ENCODE data around the gene CDKN2B-AS1. TPM values are rescaled to one million over a fixed set of nuclear protein-coding genes. Genes with fewer than 3 reads are reported as not detected.
A peak's percentile ranks its signal among the peaks of the same experiment; 100 is the strongest.

CDKN2B-AS1 gene
- total and polyA plus RNA-seq, 2 of the 13 experiments (the other 11 are each of a cell fraction or from before 2014, with no cell fraction given), result 0.64 to 2.3 TPM

DNA sequence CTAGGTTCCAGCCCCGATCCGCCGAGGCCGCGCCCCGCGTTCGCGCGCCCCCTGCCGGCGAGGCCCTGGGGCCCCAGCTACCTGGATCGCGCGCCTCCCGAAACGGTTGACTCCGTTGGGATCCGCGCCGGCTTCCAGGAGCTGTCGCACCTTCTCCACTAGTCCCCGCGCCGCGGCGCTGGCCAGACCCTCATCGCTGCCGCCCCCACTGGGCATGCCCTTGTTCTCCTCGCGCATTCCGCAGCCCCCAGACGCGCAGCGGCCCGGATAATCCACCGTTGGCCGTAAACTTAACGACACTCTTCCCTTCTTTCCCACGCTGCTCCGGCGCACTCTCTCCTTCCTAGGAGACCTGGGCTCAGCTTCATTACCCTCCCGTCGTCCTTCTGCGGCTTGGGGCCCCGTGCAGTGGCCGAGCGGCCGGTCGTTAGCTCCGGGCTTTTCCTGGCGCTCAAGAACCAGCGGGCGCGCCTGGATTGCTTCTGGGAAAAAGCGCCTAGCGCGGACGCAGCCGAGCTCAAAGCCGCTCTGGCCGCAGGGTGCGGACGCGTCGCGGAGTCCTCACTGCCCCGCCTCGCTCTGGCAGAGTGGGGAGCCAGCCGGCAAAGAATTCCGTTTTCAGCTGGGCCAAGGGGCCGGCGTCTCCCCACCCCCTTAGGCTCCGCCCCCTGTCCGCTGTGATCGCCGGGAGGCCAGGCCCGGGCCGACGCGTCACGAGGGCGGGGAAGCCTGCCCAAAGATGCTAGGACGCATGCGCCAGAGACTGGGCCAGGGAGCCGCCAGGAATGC, 14.3 kb downstream of the CDKN2B-AS1 start, which contains the start of gene CDKN2B:
Gene CDKN2B, minus strand, starts transcription at position 589 of the 789 bp plus-strand sequence. Its CDS starts 352 bp downstream, at position 237.
- BruUV-seq (replicated peaks), result TSS peak; percentile 76
- WGBS (ENCODE audit: low lambda C conversion rate), result 0% methylated on average over 27 of the region's 86 CpGs
- Histone ChIP-seq H3K36me3 (replicated peaks in 1 of 2; ENCODE audit: control insufficient read depth in 1 of 2, insufficient read depth in 2 of 2, low read length in 2 of 2) (no peaks in the 10 kb centered on the region), H3K4me1 (ENCODE audit: insufficient read depth, low read length) (peaks cover 12% of the 10 kb centered on the region), H3K4me2 (ENCODE audit: low read depth, low read length) (peak within 1 kb of the TSS; percentile 100), H2AFZ (ENCODE audit: low read length) (peak within 1 kb of the TSS; percentile 76), H3K4me3 (replicated peaks in 1 of 3; ENCODE audit: insufficient read depth in 1 of 3, low read depth in 2 of 3, low read length in 3 of 3) (peak within 1 kb of the TSS; percentile 72 to 89 (median 76)), H4K20me1 (ENCODE audit: insufficient read depth, low read length) (no peaks in the 10 kb centered on the region), H3K27ac (ENCODE audit: extremely low read length, insufficient read depth, low read length) (no peak within 1 kb of the TSS), H3K9ac (ENCODE audit: insufficient read depth, low read depth, low read length) (peak within 1 kb of the TSS; percentile 62; the same call in 1 of the 2 replicates), H3K27me3 (ENCODE audit: control insufficient read depth in 1 of 2, insufficient read depth in 2 of 2, low read length in 2 of 2) (no peaks in the 10 kb centered on the region), H3K9me3 (ENCODE audit: low read length) (no peaks in the 10 kb centered on the region), H3K79me2 (ENCODE audit: insufficient read depth, low read length) (no peaks in the 10 kb centered on the region)
- FAIRE-seq, result peak; percentile 57
- intact Hi-C loops (cut with micrococcal nuclease; ENCODE audit: unreplicated experiment) (loop anchor here (1.0 to 10.0 kb wide), 3 partner anchors 195 to 674 kb away; partner anchors contain the start of gene KLHL9), in situ Hi-C loops (cut with HindIII; ENCODE audit: extremely low pct_ligation_motif_present, low pct_unique_long_range_greater_than_20kb) (loop anchor here (5.0 kb wide), 1 partner anchor 192 kb away; no protein-coding TSS in a partner anchor)
- peak; percentile 96 for ATAC-seq
- DNase-seq (ENCODE audit: low spot score), result peak; percentile 85
- CTCF ChIA-PET (ENCODE audit: low intra/inter-chr PET ratio, low total read pairs), result interaction anchor here (3.7 kb wide), 1 partner anchor 195 kb away, joined by 70 read pairs; no protein-coding TSS in a partner anchor
- POLR2A ChIA-PET, result interaction anchor here (0.7 to 1.9 kb wide), 17 partner anchors 10 to 229 kb away, joined by 3 to 7 read pairs (median 4); partner anchors contain the start of genes CDKN2A and CDKN2B-AS1
- TF ChIP-seq, protein P1, sequence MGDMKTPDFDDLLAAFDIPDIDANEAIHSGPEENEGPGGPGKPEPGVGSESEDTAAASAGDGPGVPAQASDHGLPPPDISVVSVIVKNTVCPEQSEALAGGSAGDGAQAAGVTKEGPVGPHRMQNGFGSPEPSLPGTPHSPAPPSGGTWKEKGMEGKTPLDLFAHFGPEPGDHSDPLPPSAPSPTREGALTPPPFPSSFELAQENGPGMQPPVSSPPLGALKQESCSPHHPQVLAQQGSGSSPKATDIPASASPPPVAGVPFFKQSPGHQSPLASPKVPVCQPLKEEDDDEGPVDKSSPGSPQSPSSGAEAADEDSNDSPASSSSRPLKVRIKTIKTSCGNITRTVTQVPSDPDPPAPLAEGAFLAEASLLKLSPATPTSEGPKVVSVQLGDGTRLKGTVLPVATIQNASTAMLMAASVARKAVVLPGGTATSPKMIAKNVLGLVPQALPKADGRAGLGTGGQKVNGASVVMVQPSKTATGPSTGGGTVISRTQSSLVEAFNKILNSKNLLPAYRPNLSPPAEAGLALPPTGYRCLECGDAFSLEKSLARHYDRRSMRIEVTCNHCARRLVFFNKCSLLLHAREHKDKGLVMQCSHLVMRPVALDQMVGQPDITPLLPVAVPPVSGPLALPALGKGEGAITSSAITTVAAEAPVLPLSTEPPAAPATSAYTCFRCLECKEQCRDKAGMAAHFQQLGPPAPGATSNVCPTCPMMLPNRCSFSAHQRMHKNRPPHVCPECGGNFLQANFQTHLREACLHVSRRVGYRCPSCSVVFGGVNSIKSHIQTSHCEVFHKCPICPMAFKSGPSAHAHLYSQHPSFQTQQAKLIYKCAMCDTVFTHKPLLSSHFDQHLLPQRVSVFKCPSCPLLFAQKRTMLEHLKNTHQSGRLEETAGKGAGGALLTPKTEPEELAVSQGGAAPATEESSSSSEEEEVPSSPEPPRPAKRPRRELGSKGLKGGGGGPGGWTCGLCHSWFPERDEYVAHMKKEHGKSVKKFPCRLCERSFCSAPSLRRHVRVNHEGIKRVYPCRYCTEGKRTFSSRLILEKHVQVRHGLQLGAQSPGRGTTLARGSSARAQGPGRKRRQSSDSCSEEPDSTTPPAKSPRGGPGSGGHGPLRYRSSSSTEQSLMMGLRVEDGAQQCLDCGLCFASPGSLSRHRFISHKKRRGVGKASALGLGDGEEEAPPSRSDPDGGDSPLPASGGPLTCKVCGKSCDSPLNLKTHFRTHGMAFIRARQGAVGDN (CRISPR knock-in tag; IDR thresholded peaks at IDR 0.05), result peak; percentile 87
- TF ChIP-seq ZNF501 (CRISPR knock-in tag; IDR thresholded peaks at IDR 0.05), result peak; percentile 89
- peak; percentile 49; the same call in 1 of the 2 replicates for TF ChIP-seq EED (CRISPR knock-in tag; IDR thresholded peaks at IDR 0.05)
- TF ChIP-seq ZNF143 (CRISPR knock-in tag; IDR thresholded peaks at IDR 0.05), result peak; percentile 52; the same call in 1 of the 2 replicates
- TF ChIP-seq TRAFD1 (CRISPR knock-in tag; IDR thresholded peaks at IDR 0.05; ENCODE audit: borderline replicate concordance), result no peak
- TF ChIP-seq, protein P2, sequence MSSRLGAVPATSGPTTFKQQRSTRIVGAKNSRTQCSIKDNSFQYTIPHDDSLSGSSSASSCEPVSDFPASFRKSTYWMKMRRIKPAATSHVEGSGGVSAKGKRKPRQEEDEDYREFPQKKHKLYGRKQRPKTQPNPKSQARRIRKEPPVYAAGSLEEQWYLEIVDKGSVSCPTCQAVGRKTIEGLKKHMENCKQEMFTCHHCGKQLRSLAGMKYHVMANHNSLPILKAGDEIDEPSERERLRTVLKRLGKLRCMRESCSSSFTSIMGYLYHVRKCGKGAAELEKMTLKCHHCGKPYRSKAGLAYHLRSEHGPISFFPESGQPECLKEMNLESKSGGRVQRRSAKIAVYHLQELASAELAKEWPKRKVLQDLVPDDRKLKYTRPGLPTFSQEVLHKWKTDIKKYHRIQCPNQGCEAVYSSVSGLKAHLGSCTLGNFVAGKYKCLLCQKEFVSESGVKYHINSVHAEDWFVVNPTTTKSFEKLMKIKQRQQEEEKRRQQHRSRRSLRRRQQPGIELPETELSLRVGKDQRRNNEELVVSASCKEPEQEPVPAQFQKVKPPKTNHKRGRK (CRISPR knock-in tag; IDR thresholded peaks at IDR 0.05), result no peak
- TF ChIP-seq MEIS2 (CRISPR knock-in tag; IDR thresholded peaks at IDR 0.05), result no peak
- TF ChIP-seq ZNF747 (CRISPR knock-in tag; IDR thresholded peaks at IDR 0.05; ENCODE audit: borderline replicate concordance), result no peak
- TF ChIP-seq, protein P3, sequence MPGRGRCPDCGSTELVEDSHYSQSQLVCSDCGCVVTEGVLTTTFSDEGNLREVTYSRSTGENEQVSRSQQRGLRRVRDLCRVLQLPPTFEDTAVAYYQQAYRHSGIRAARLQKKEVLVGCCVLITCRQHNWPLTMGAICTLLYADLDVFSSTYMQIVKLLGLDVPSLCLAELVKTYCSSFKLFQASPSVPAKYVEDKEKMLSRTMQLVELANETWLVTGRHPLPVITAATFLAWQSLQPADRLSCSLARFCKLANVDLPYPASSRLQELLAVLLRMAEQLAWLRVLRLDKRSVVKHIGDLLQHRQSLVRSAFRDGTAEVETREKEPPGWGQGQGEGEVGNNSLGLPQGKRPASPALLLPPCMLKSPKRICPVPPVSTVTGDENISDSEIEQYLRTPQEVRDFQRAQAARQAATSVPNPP (CRISPR knock-in tag; IDR thresholded peaks at IDR 0.05), result peak; percentile 47; the same call in 1 of the 2 replicates
- TF ChIP-seq, protein P4, sequence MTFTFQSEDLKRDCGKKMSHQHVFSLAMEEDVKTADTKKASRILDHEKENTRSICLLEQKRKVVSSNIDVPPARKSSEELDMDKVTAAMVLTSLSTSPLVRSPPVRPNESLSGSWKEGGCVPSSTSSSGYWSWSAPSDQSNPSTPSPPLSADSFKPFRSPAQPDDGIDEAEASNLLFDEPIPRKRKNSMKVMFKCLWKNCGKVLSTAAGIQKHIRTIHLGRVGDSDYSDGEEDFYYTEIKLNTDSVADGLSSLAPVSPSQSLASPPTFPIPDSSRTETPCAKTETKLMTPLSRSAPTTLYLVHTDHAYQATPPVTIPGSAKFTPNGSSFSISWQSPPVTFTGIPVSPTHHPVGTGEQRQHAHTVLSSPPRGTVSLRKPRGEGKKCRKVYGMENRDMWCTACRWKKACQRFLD (CRISPR knock-in tag; IDR thresholded peaks at IDR 0.05; ENCODE audit: borderline replicate concordance), result peak; percentile 70; the same call in 1 of the 2 replicates
- peak; percentile 79 for TF ChIP-seq TEAD3 (CRISPR knock-in tag; optimal IDR thresholded peaks at IDR 0.05; ENCODE audit: borderline replicate concordance)

Measured in HepG2 (cell line).